ENCODE measurements around the gene GPAM.

DNA sequence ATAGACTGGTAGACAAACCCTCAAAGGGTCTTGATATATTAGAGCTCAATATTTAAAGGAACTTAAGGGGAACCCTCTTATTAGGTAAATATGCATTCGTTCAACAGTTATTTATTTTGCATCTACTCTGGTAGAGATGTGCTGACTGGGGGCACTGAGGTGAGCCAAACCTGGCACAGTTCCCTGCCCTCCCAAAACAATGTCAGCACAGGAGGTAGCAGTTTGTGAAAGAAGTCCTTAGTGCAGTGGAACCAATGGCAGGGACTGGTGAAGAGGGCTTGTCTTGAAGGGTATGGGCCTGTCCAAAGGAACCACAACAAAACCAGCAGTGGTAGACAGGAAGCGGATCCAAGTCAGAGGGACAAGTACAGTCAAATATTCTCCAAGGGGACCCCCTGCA is 32.6 kb upstream of the GPAM start:
- no peak for TF ChIP-seq MCM5 (IDR thresholded peaks at IDR 0.05; ENCODE audit: low read depth)
- TF ChIP-seq, protein P1, sequence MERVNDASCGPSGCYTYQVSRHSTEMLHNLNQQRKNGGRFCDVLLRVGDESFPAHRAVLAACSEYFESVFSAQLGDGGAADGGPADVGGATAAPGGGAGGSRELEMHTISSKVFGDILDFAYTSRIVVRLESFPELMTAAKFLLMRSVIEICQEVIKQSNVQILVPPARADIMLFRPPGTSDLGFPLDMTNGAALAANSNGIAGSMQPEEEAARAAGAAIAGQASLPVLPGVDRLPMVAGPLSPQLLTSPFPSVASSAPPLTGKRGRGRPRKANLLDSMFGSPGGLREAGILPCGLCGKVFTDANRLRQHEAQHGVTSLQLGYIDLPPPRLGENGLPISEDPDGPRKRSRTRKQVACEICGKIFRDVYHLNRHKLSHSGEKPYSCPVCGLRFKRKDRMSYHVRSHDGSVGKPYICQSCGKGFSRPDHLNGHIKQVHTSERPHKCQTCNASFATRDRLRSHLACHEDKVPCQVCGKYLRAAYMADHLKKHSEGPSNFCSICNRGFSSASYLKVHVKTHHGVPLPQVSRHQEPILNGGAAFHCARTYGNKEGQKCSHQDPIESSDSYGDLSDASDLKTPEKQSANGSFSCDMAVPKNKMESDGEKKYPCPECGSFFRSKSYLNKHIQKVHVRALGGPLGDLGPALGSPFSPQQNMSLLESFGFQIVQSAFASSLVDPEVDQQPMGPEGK (CRISPR knock-in tag; IDR thresholded peaks at IDR 0.05; ENCODE audit: borderline replicate concordance) = no peak
- TF ChIP-seq MEF2D (tag; conservative IDR thresholded peaks at IDR 0.05; ENCODE audit: low read depth) = no peak
- no peak for TF ChIP-seq TCF7 (IDR thresholded peaks at IDR 0.05; ENCODE audit: borderline replicate concordance)
- TF ChIP-seq, protein P2, sequence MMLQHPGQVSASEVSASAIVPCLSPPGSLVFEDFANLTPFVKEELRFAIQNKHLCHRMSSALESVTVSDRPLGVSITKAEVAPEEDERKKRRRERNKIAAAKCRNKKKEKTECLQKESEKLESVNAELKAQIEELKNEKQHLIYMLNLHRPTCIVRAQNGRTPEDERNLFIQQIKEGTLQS (IDR thresholded peaks at IDR 0.05) = no peak
- TF ChIP-seq, protein P2 (CRISPR knock-in tag; conservative IDR thresholded peaks at IDR 0.05) = no peak
- TF ChIP-seq POLR2G (IDR thresholded peaks at IDR 0.05; ENCODE audit: low read depth, low read length) = no peak
- TF ChIP-seq, protein P3, sequence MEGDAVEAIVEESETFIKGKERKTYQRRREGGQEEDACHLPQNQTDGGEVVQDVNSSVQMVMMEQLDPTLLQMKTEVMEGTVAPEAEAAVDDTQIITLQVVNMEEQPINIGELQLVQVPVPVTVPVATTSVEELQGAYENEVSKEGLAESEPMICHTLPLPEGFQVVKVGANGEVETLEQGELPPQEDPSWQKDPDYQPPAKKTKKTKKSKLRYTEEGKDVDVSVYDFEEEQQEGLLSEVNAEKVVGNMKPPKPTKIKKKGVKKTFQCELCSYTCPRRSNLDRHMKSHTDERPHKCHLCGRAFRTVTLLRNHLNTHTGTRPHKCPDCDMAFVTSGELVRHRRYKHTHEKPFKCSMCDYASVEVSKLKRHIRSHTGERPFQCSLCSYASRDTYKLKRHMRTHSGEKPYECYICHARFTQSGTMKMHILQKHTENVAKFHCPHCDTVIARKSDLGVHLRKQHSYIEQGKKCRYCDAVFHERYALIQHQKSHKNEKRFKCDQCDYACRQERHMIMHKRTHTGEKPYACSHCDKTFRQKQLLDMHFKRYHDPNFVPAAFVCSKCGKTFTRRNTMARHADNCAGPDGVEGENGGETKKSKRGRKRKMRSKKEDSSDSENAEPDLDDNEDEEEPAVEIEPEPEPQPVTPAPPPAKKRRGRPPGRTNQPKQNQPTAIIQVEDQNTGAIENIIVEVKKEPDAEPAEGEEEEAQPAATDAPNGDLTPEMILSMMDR (IDR thresholded peaks at IDR 0.05 in 2 of 3, conservative IDR thresholded peaks at IDR 0.05 in 1 of 3; ENCODE audit: insufficient read depth in 2 of 3, low read depth in 1 of 3, low read length in 3 of 3) = no peak
- TF ChIP-seq POLR2A (conservative IDR thresholded peaks at IDR 0.05) = no peak
- TF ChIP-seq SIN3B (IDR thresholded peaks at IDR 0.05; ENCODE audit: low read depth) = no peak

Data from K562 (cell line).